Activated naive CD4-positive, alpha-beta T cell treated with anti-CD3 and anti-CD28 coated beads, Interleukin-2, amount 50 U/mL, for 16 hours (primary cell): ENCODE measurements around the gene AP1S1.
"Not testable (repeated sequence)": the region's sequence is repeated elsewhere in the genome, so short reads cannot be mapped to it uniquely, and the experiment has no call there.

ENCODE experiments used
- DNase-seq: peaks from one replicate; pipeline ENCODE4 v3.0.0-alpha.2; 2020

AP1S1 gene

GRCh38 chr7:101125989-101126650 lies 28.2 kb upstream of the AP1S1 start:
- no peak for DNase-seq

DNA sequence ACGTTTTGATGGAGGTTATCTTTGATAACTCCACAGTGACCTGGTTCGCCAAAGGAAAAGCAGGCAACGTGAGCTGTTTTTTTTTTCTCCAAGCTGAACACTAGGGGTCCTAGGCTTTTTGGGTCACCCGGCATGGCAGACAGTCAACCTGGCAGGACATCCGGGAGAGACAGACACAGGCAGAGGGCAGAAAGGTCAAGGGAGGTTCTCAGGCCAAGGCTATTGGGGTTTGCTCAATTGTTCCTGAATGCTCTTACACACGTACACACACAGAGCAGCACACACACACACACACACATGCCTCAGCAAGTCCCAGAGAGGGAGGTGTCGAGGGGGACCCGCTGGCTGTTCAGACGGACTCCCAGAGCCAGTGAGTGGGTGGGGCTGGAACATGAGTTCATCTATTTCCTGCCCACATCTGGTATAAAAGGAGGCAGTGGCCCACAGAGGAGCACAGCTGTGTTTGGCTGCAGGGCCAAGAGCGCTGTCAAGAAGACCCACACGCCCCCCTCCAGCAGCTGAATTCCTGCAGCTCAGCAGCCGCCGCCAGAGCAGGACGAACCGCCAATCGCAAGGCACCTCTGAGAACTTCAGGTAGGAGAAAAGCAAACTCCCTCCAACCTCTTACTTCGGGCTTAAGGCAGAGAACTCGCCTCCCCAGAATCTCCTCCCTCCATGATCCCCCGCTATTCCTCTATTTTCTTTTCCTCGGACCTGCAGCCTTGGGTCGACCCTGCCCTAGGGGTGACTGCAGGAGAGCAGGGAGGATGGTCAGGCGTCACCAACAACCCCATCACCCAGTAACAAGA lies 27.4 kb upstream of the AP1S1 start, which contains the start of gene SERPINE1:
Gene SERPINE1 (plus strand): TSS at position 454 of the 809 bp plus-strand sequence. CDS start 1,290 bp downstream, outside the sequence.
- DNase-seq = no peak

DNA sequence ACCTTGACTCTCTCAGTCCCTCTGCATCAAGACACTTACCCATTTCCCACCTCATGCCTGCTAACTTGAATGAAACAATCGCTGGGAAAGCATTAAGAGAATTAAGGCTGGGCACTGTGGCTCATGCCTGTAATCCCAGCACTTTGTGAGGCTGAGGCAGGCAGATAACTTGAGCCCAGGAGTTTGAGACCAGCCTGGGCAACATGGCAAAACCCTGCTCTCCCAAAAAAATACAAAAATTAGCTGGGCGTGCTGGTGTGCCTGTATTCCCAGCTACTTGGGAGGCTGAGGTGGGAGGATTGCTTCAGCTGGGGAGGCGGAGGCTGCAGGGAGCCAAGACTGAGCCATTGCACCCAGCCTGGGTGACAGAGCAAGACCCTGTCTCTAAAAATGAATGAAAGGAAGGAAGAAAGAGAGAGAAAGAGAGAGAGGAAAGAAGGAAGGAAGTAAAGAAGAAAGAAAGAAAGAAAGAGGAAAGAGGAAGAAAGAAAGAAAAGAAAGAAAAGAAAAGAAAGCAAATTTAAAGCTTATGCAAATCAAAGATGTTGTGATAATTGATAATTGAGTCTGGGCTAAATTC lies 26.7 kb upstream of the AP1S1 start:
- no peak for DNase-seq

GRCh38 chr7:101128040-101128834 lies 26.0 kb upstream of the AP1S1 start:
- DNase-seq = no peak

- no peak for DNase-seq
These were observed 24.6 kb upstream of the AP1S1 start for GRCh38 chr7:101129603-101130117.

- not testable (repeated sequence) for DNase-seq
These were observed 21.4 kb upstream of the AP1S1 start for GRCh38 chr7:101132626-101133600.

GRCh38 chr7:101133621-101134398 lies 20.5 kb upstream of the AP1S1 start:
- DNase-seq = no peak

DNA sequence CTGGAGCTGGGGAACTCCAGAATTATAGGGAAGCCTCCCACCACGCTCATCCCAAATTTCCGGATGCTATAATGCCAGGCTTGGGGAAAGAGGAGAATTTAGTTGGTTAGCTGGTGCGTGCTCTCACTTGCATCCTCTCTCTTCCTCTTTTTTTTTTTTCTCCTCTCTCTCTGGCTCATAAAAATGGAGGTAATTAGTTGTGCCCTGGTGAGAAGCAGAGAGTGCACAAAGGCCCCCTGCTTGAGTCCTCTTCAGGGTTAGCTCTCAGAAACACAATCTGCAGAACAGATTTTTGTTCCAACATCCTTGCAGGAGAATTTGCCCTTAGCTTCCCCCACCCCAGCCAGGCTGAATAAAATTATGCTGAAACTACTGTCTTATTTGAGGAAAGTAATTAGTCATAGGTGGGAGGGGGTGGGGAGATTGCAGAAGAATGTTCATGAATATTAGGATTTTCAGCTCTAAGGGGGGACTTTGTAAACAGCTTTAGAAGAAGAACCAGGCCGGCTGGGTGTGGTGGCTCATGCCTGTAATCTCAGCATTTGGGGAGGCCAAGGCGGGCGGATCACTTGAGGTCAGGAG lies 19.8 kb upstream of the AP1S1 start:
- no peak for DNase-seq

DNA sequence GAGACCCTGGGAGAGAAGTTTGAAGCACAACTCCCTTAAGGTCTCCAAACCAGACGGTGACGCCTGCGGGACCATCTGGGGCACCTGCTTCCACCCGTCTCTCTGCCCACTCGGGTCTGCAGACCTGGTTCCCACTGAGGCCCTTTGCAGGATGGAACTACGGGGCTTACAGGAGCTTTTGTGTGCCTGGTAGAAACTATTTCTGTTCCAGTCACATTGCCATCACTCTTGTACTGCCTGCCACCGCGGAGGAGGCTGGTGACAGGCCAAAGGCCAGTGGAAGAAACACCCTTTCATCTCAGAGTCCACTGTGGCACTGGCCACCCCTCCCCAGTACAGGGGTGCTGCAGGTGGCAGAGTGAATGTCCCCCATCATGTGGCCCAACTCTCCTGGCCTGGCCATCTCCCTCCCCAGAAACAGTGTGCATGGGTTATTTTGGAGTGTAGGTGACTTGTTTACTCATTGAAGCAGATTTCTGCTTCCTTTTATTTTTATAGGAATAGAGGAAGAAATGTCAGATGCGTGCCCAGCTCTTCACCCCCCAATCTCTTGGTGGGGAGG lies 16.5 kb upstream of the AP1S1 start:
- DNase-seq = no peak

GRCh38 chr7:101138213-101138870 lies 15.9 kb upstream of the AP1S1 start:
- DNase-seq = peak; percentile 88

DNA sequence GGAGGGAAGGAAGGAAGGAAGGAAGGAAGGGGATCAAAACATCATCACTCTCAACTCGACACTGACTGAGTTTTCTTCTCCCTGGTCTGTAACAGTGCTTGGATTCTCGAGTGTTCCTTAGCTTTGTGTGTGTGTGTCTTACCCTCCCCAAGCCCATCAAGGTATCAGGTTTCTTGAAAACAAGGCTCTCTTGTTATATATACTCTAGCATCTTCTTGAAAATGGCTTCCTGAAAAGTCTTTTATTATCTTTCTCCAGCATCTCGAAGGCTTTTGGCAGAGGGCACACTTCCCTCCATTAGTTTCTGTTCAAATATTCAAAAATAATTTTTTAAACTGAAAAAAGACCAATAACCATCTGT lies 14.0 kb upstream of the AP1S1 start:
- no peak for DNase-seq

GRCh38 chr7:101140746-101141382 lies 13.4 kb upstream of the AP1S1 start:
- no peak for DNase-seq

GRCh38 chr7:101151908-101152651 lies 2.2 kb upstream of the AP1S1 start:
- DNase-seq = no peak

DNA sequence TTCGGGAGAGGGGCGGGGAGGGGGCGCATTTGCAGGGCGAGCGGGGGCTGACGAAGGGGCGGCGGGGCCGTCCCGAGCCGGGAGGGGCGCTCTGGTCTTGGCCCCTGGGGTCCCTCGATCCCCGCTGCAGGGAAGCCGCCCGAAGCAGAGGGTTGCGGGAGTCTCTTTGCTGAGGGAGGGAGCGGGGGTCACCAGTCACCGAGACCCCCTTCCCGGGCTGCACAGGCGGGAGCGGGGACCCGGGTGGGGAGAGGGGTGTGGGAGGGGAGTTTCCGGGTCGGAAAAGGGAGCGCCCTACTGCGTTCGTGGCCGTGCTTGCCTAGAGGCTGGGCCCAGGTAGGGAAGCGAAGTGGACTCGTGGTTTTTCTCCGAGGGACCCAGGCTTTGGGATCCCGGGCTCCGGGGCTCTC lies 422 bp downstream of the AP1S1 start:
- DNase-seq = no peak

GRCh38 chr7:101155303-101155702 lies 1.0 kb downstream of the AP1S1 start:
- no peak for DNase-seq

- DNase-seq = no peak
These were observed 2.0 kb downstream of the AP1S1 start for GRCh38 chr7:101156277-101156676.

DNA sequence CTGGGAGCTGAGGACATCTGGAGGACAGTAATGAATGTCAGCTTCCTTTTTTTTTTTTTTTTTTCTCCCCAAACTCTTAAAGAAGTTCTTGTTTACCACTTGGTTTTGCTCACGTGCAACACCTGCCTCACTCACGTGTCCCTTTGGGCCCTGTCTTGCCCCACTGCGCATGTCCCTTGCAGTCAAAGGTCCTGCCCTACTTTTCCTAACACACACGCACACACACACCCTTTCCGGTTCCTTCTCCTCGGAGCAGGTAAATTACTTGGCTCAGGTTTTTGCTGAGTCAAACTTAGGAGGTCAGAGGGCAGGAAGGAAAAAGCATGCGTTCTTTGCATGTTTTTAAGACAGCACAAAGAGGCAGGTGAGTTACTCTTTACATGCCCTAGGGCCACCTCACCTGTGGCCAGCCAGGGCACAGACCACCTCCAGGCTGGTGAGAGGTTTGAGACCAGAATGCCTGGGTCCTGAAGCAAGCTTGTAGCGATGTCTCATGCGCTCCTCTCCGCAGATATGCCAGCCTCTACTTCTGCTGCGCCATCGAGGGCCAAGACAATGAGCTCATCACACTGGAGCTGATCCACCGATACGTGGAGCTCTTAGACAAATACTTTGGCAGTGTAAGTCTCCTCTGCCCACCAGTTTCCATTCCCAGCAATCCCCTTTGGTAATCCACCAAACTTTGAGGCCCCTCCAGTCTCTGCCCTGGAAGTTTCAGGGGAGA lies 2.8 kb downstream of the AP1S1 start:
- DNase-seq = no peak
